ENCODE data around the gene NFYB.
"Not testable (repeated sequence)": the region's sequence is repeated elsewhere in the genome, so short reads cannot be mapped to it uniquely, and the experiment has no call there.

NFYB gene

GRCh38 chr12:104173804-104174203, 35.8 kb upstream of the NFYB start:
- not testable (repeated sequence) for H3K36me3 ChIP-seq (ENCODE audit: control insufficient read depth, insufficient read depth, low read length); H3K4me1 ChIP-seq (ENCODE audit: control insufficient read depth, insufficient read depth, low read length); H3K27ac ChIP-seq (ENCODE audit: low read depth, low read length); H3K9me3 ChIP-seq (ENCODE audit: control insufficient read depth, insufficient read depth, low read depth, low read length); H3K27me3 ChIP-seq (ENCODE audit: control insufficient read depth, insufficient read depth, low read length); H3K4me3 ChIP-seq (ENCODE audit: low read depth, low read length); H3K9ac ChIP-seq (ENCODE audit: low read length)

- no peak overlapping the region for H3K9ac ChIP-seq (ENCODE audit: low read length)
- H3K36me3 ChIP-seq (ENCODE audit: control insufficient read depth, insufficient read depth, low read length) = no peaks in the 10 kb centered on the region
- no peaks in the 10 kb centered on the region for H3K27me3 ChIP-seq (ENCODE audit: control insufficient read depth, insufficient read depth, low read length)
- H3K9me3 ChIP-seq (ENCODE audit: control insufficient read depth, insufficient read depth, low read depth, low read length) = no peaks in the 10 kb centered on the region
- no peak overlapping the region for H3K4me3 ChIP-seq (ENCODE audit: low read depth, low read length)
- no peaks in the 10 kb centered on the region for H3K4me1 ChIP-seq (ENCODE audit: control insufficient read depth, insufficient read depth, low read length)
- no peak overlapping the region for H3K27ac ChIP-seq (ENCODE audit: low read depth, low read length)
Observed at GRCh38 chr12:104172570-104172947, 34.5 kb upstream of the NFYB start.

- Histone ChIP-seq H3K4me3 (ENCODE audit: low read depth, low read length) (no peak overlapping the region), H3K9ac (ENCODE audit: low read length) (no peak overlapping the region), H3K27me3 (ENCODE audit: control insufficient read depth, insufficient read depth, low read length) (no peaks in the 10 kb centered on the region), H3K4me1 (ENCODE audit: control insufficient read depth, insufficient read depth, low read length) (no peaks in the 10 kb centered on the region), H3K9me3 (ENCODE audit: control insufficient read depth, insufficient read depth, low read depth, low read length) (no peaks in the 10 kb centered on the region), H3K27ac (ENCODE audit: low read depth, low read length) (no peak overlapping the region), H3K36me3 (ENCODE audit: control insufficient read depth, insufficient read depth, low read length) (no peaks in the 10 kb centered on the region)
Observed at GRCh38 chr12:104171785-104172569, 34.0 kb upstream of the NFYB start.

- Histone ChIP-seq H3K27me3 (ENCODE audit: control insufficient read depth, insufficient read depth, low read length) (no peaks in the 10 kb centered on the region), H3K4me1 (ENCODE audit: control insufficient read depth, insufficient read depth, low read length) (no peaks in the 10 kb centered on the region)
Observed at GRCh38 chr12:104168596-104168995, 30.6 kb upstream of the NFYB start.

GRCh38 chr12:104167519-104168458, 29.8 kb upstream of the NFYB start:
- H3K9ac ChIP-seq (ENCODE audit: low read length) = no peak overlapping the region
- H3K36me3 ChIP-seq (ENCODE audit: control insufficient read depth, insufficient read depth, low read length) = no peaks in the 10 kb centered on the region
- H3K4me1 ChIP-seq (ENCODE audit: control insufficient read depth, insufficient read depth, low read length) = no peaks in the 10 kb centered on the region
- no peaks in the 10 kb centered on the region for H3K9me3 ChIP-seq (ENCODE audit: control insufficient read depth, insufficient read depth, low read depth, low read length)
- no peak overlapping the region for H3K4me3 ChIP-seq (ENCODE audit: low read depth, low read length)
- no peak overlapping the region for H3K27ac ChIP-seq (ENCODE audit: low read depth, low read length)
- H3K27me3 ChIP-seq (ENCODE audit: control insufficient read depth, insufficient read depth, low read length) = no peaks in the 10 kb centered on the region

More at GRCh38 chr12:104168596-104168995, 30.6 kb upstream of the NFYB start:
- Histone ChIP-seq H3K4me3 (ENCODE audit: low read depth, low read length) (no peak overlapping the region), H3K9me3 (ENCODE audit: control insufficient read depth, insufficient read depth, low read depth, low read length) (no peaks in the 10 kb centered on the region), H3K27ac (ENCODE audit: low read depth, low read length) (no peak overlapping the region), H3K9ac (ENCODE audit: low read length) (no peak overlapping the region), H3K36me3 (ENCODE audit: control insufficient read depth, insufficient read depth, low read length) (no peaks in the 10 kb centered on the region)

GRCh38 chr12:104166465-104166864, 28.5 kb upstream of the NFYB start:
- no peaks in the 10 kb centered on the region for H3K4me1 ChIP-seq (ENCODE audit: control insufficient read depth, insufficient read depth, low read length)
- H3K27ac ChIP-seq (ENCODE audit: low read depth, low read length) = no peak overlapping the region
- no peaks in the 10 kb centered on the region for H3K27me3 ChIP-seq (ENCODE audit: control insufficient read depth, insufficient read depth, low read length)
- H3K36me3 ChIP-seq (ENCODE audit: control insufficient read depth, insufficient read depth, low read length) = no peaks in the 10 kb centered on the region
- H3K9ac ChIP-seq (ENCODE audit: low read length) = no peak overlapping the region
- no peak overlapping the region for H3K4me3 ChIP-seq (ENCODE audit: low read depth, low read length)
- no peaks in the 10 kb centered on the region for H3K9me3 ChIP-seq (ENCODE audit: control insufficient read depth, insufficient read depth, low read depth, low read length)

- no peak overlapping the region for H3K27ac ChIP-seq (ENCODE audit: low read depth, low read length)
- no peak overlapping the region for H3K4me3 ChIP-seq (ENCODE audit: low read depth, low read length)
- H3K9me3 ChIP-seq (ENCODE audit: control insufficient read depth, insufficient read depth, low read depth, low read length) = no peaks in the 10 kb centered on the region
- H3K36me3 ChIP-seq (ENCODE audit: control insufficient read depth, insufficient read depth, low read length) = no peaks in the 10 kb centered on the region
- H3K4me1 ChIP-seq (ENCODE audit: control insufficient read depth, insufficient read depth, low read length) = no peaks in the 10 kb centered on the region
- no peak overlapping the region for H3K9ac ChIP-seq (ENCODE audit: low read length)
- no peaks in the 10 kb centered on the region for H3K27me3 ChIP-seq (ENCODE audit: control insufficient read depth, insufficient read depth, low read length)
Observed at GRCh38 chr12:104165801-104166200, 27.8 kb upstream of the NFYB start.

- Histone ChIP-seq H3K4me1 (ENCODE audit: control insufficient read depth, insufficient read depth, low read length) (no peaks in the 10 kb centered on the region), H3K9ac (ENCODE audit: low read length) (no peak overlapping the region), H3K36me3 (ENCODE audit: control insufficient read depth, insufficient read depth, low read length) (no peaks in the 10 kb centered on the region), H3K4me3 (ENCODE audit: low read depth, low read length) (no peak overlapping the region), H3K9me3 (ENCODE audit: control insufficient read depth, insufficient read depth, low read depth, low read length) (no peaks in the 10 kb centered on the region), H3K27ac (ENCODE audit: low read depth, low read length) (no peak overlapping the region), H3K27me3 (ENCODE audit: control insufficient read depth, insufficient read depth, low read length) (no peaks in the 10 kb centered on the region)
Observed at GRCh38 chr12:104164634-104165033, 26.6 kb upstream of the NFYB start.

- Histone ChIP-seq H3K27me3 (ENCODE audit: control insufficient read depth, insufficient read depth, low read length) (no peaks in the 10 kb centered on the region), H3K27ac (ENCODE audit: low read depth, low read length) (no peak overlapping the region)
Observed at GRCh38 chr12:104163631-104164030, 25.6 kb upstream of the NFYB start.

GRCh38 chr12:104163028-104163427, 25.0 kb upstream of the NFYB start:
- not testable (repeated sequence) for H3K4me1 ChIP-seq (ENCODE audit: control insufficient read depth, insufficient read depth, low read length); H3K9me3 ChIP-seq (ENCODE audit: control insufficient read depth, insufficient read depth, low read depth, low read length); H3K27me3 ChIP-seq (ENCODE audit: control insufficient read depth, insufficient read depth, low read length); H3K36me3 ChIP-seq (ENCODE audit: control insufficient read depth, insufficient read depth, low read length); H3K9ac ChIP-seq (ENCODE audit: low read length); H3K27ac ChIP-seq (ENCODE audit: low read depth, low read length); H3K4me3 ChIP-seq (ENCODE audit: low read depth, low read length)

More at GRCh38 chr12:104163631-104164030, 25.6 kb upstream of the NFYB start:
- Histone ChIP-seq H3K4me3 (ENCODE audit: low read depth, low read length) (no peak overlapping the region), H3K9ac (ENCODE audit: low read length) (no peak overlapping the region), H3K4me1 (ENCODE audit: control insufficient read depth, insufficient read depth, low read length) (no peaks in the 10 kb centered on the region), H3K36me3 (ENCODE audit: control insufficient read depth, insufficient read depth, low read length) (no peaks in the 10 kb centered on the region), H3K9me3 (ENCODE audit: control insufficient read depth, insufficient read depth, low read depth, low read length) (no peaks in the 10 kb centered on the region)
